Endothelial cell of umbilical vein (primary cell): ENCODE measurements around the gene TYROBP.

Experiments used
- CTCF ChIP-seq, 2 donors: IDR thresholded peaks; 1 replicate in 1 of 2; 2 replicates in 1 of 2; pipeline ENCODE4 v1.5.1; 2011; ENCODE audit warnings: low read length in 2 of 2, mild to moderate bottlenecking in 2 of 2, moderate library complexity in 2 of 2, control low read depth in 1 of 2, inconsistent platforms in 1 of 2, low read depth in 1 of 2; ENCODE audit not compliant: insufficient read depth in 1 of 2; ENCODE audit errors: extremely low read depth in 1 of 2
- EZH2 ChIP-seq: IDR thresholded peaks from 2 replicates; pipeline ENCODE4 v1.6.1; 2012; ENCODE audit warnings: borderline replicate concordance, low read depth, mild to moderate bottlenecking, moderate library complexity, low read length, inconsistent platforms; ENCODE audit not compliant: severe bottlenecking
- JUN ChIP-seq: IDR thresholded peaks from 2 replicates; pipeline ENCODE4 v1.6.1; 2011; ENCODE audit warnings: borderline replicate concordance, low read depth; ENCODE audit not compliant: insufficient read length, insufficient read depth
- POLR2A ChIP-seq: IDR thresholded peaks from 2 replicates; pipeline ENCODE4 v1.6.1; 2012; ENCODE audit warnings: low read depth, mild to moderate bottlenecking, control low read depth, low read length

- TF ChIP-seq CTCF (IDR thresholded peaks at IDR 0.05; ENCODE audit: extremely low read depth in 1 of 2, insufficient read depth in 1 of 2, low read depth in 1 of 2, low read length in 2 of 2) (no peak), EZH2 (no peak), POLR2A (no peak), JUN (no peak)
These were observed 22.8 kb downstream of the TYROBP start for GRCh38 chr19:35885225-35885738.
